H9 (cell line): ENCODE results near the gene PHACTR4. TPM values are rescaled to one million over a fixed set of nuclear protein-coding genes. Genes with fewer than 3 reads are reported as not detected.
A peak's percentile ranks its signal among the peaks of the same experiment; 100 is the strongest.

Experiments
- DNase-seq: peaks from one replicate; pipeline ENCODE4 v3.0.0-alpha.2; 2017
- H2AFZ ChIP-seq: one replicate; pipeline ENCODE4 v1.6.1; 2013; ENCODE audit warnings: mild to moderate bottlenecking, low read length, control low read depth, moderate library complexity
- H2AK5ac ChIP-seq: 2 replicates; pipeline ENCODE4 v1.6.1; 2013; ENCODE audit warnings: low read length, control low read depth, mixed read lengths; ENCODE audit not compliant: insufficient read length
- H2BK120ac ChIP-seq: one replicate; pipeline ENCODE4 v1.6.1; 2013; ENCODE audit warnings: low read depth, mild to moderate bottlenecking, low read length, control low read depth, inconsistent platforms; ENCODE audit not compliant: poor library complexity, severe bottlenecking
- H2BK12ac ChIP-seq: 2 replicates; pipeline ENCODE4 v1.6.1; 2013; ENCODE audit warnings: low read length, control low read depth, mixed read lengths, low read depth; ENCODE audit not compliant: insufficient read length
- H2BK15ac ChIP-seq: 2 replicates; pipeline ENCODE4 v1.6.1; 2013; ENCODE audit warnings: low read depth, low read length, control low read depth
- H2BK20ac ChIP-seq: one replicate; pipeline ENCODE4 v1.6.1; 2013; ENCODE audit warnings: low read depth, mild to moderate bottlenecking, low read length, control low read depth, inconsistent platforms; ENCODE audit not compliant: poor library complexity, severe bottlenecking
- H2BK5ac ChIP-seq: 2 replicates; pipeline ENCODE4 v1.6.1; 2013; ENCODE audit warnings: low read length, control low read depth, mixed read lengths; ENCODE audit not compliant: insufficient read length
- H3K14ac ChIP-seq: 2 replicates; pipeline ENCODE4 v1.6.1; 2013; ENCODE audit warnings: low read length, control low read depth; ENCODE audit not compliant: insufficient read depth
- H3K18ac ChIP-seq: 2 replicates; pipeline ENCODE4 v1.6.1; 2013; ENCODE audit warnings: low read depth, mild to moderate bottlenecking, mixed read lengths, low read length, control low read depth; ENCODE audit not compliant: insufficient read length
- H3K23ac ChIP-seq: 2 replicates; pipeline ENCODE4 v1.6.1; 2013; ENCODE audit warnings: low read length, control low read depth, mixed read lengths, low read depth; ENCODE audit not compliant: insufficient read length
- H3K23me2 ChIP-seq: 2 replicates; pipeline ENCODE4 v1.6.1; 2013; ENCODE audit warnings: low read depth, mild to moderate bottlenecking, mixed read lengths, low read length, control low read depth; ENCODE audit not compliant: insufficient read length, poor library complexity, severe bottlenecking
- H3K27ac ChIP-seq: 2 replicates; pipeline ENCODE4 v1.5.1; 2013; ENCODE audit warnings: low read length, control low read depth, mixed read lengths, low read depth; ENCODE audit not compliant: insufficient read length
- H3K27me3 ChIP-seq: 2 replicates; pipeline ENCODE4 v1.6.1; 2013; ENCODE audit warnings: low read length, control low read depth, inconsistent platforms; ENCODE audit not compliant: insufficient read depth
- H3K4ac ChIP-seq: 2 replicates; pipeline ENCODE4 v1.6.1; 2013; ENCODE audit warnings: low read depth, mild to moderate bottlenecking, control low read depth, inconsistent platforms, low read length, moderate library complexity
- H3K4me1 ChIP-seq: 2 replicates; pipeline ENCODE4 v1.6.1; 2013; ENCODE audit warnings: low read length, control low read depth, inconsistent platforms; ENCODE audit not compliant: insufficient read depth
- H3K4me2 ChIP-seq: 2 replicates; pipeline ENCODE4 v1.6.1; 2013; ENCODE audit warnings: low read length, control low read depth, mixed read lengths; ENCODE audit not compliant: insufficient read length, insufficient read depth
- H3K56ac ChIP-seq: 2 replicates; pipeline ENCODE4 v1.6.1; 2013; ENCODE audit warnings: low read depth, mild to moderate bottlenecking, mixed read lengths, low read length, control low read depth; ENCODE audit not compliant: insufficient read length
- H3K79me1 ChIP-seq: 2 replicates; pipeline ENCODE4 v1.6.1; 2013; ENCODE audit warnings: low read depth, mild to moderate bottlenecking, moderate library complexity, low read length, control low read depth, inconsistent platforms; ENCODE audit not compliant: insufficient read depth, poor library complexity, severe bottlenecking
- H3K79me2 ChIP-seq: 2 replicates; pipeline ENCODE4 v1.6.1; 2013; ENCODE audit warnings: low read length, control low read depth, inconsistent platforms; ENCODE audit not compliant: insufficient read depth
- H3K9ac ChIP-seq: 2 replicates; pipeline ENCODE4 v1.6.1; 2013; ENCODE audit warnings: low read length, control low read depth, mixed read lengths; ENCODE audit not compliant: insufficient read length; ENCODE audit errors: extremely low read depth
- H3K9me3 ChIP-seq: one replicate; pipeline ENCODE4 v1.6.1; 2013; ENCODE audit warnings: low read depth, low read length, inconsistent platforms; ENCODE audit not compliant: control insufficient read depth
- H3T11ph ChIP-seq: one replicate; pipeline ENCODE4 v1.6.1; 2013; ENCODE audit warnings: mild to moderate bottlenecking, low read length, control low read depth, inconsistent platforms
- H4K20me1 ChIP-seq: one replicate; pipeline ENCODE4 v1.6.1; 2013; ENCODE audit not compliant: control insufficient read depth, insufficient read length, insufficient read depth
- H4K5ac ChIP-seq: 2 replicates; pipeline ENCODE4 v1.6.1; 2013; ENCODE audit warnings: low read depth, mild to moderate bottlenecking, mixed read lengths, low read length, control low read depth; ENCODE audit not compliant: insufficient read length
- H4K8ac ChIP-seq: replicated peaks from 2 replicates; pipeline ENCODE4 v1.6.1; 2013; ENCODE audit warnings: low read length, control low read depth, mixed read lengths, low read depth; ENCODE audit not compliant: insufficient read length
- H4K91ac ChIP-seq: 2 replicates; pipeline ENCODE4 v1.6.1; 2013; ENCODE audit warnings: low read depth, mild to moderate bottlenecking, moderate library complexity, mixed read lengths, low read length, control low read depth; ENCODE audit not compliant: insufficient read length
- H3K27ac Mint-ChIP-seq, 3 experiments: 2 replicates in 2 of 3; 3 replicates in 1 of 3; pipeline ENCODE4 v1.8.0; 2020 to 2021; ENCODE audit warnings: mixed read lengths in 3 of 3, mild to moderate bottlenecking in 1 of 3, moderate library complexity in 1 of 3
- H3K27me3 Mint-ChIP-seq: 2 replicates; pipeline ENCODE4 v1.8.0; 2021; ENCODE audit warnings: low read depth, mild to moderate bottlenecking, moderate library complexity, mixed read lengths
- H3K36me3 Mint-ChIP-seq, 3 experiments: 2 replicates in 2 of 3; 3 replicates in 1 of 3; pipeline ENCODE4 v1.8.0; 2020 to 2021; ENCODE audit warnings: low read depth in 3 of 3, mixed read lengths in 3 of 3; ENCODE audit not compliant: insufficient read depth in 1 of 3
- H3K4me1 Mint-ChIP-seq, 2 experiments: 2 replicates each; pipeline ENCODE4 v1.8.0; 2020; ENCODE audit warnings: mixed read lengths in 2 of 2
- H3K4me3 Mint-ChIP-seq, 2 experiments: 2 replicates in 1 of 2; 3 replicates in 1 of 2; pipeline ENCODE4 v1.8.0; 2020 to 2021; ENCODE audit warnings: mild to moderate bottlenecking in 2 of 2, mixed read lengths in 2 of 2, moderate library complexity in 1 of 2
- H3K9me3 Mint-ChIP-seq, 2 experiments: 2 replicates in 1 of 2; 3 replicates in 1 of 2; pipeline ENCODE4 v1.8.0; 2020; ENCODE audit warnings: mild to moderate bottlenecking in 2 of 2, mixed read lengths in 2 of 2, moderate library complexity in 1 of 2
- WGBS: extraction: QIAGEN DNeasy Blood & Tissue Kit; methylation state at CpG from one replicate; pipeline ENCODE4 v1.1.7; 2013; ENCODE audit warnings: missing lambda C conversion rate, low lambda C conversion rate, mixed read lengths; ENCODE audit not compliant: insufficient read length; ENCODE audit errors: extremely low coverage; 5-methylcytosine and 5-hydroxymethylcytosine counted together
- total RNA-seq: library from RNA; stranded (reverse); gene quantifications from 2 replicates; pipeline ENCODE4 v1.2.1, GENCODE V29; 2021
- TF ChIP-seq, protein P1 (sequence below): fragments of 200-600 bp; sonication (generic); conservative IDR thresholded peaks from 3 replicates; pipeline ENCODE4 v1.8.0; 2021; ENCODE audit warnings: antibody characterized with exemption, mild to moderate bottlenecking

PHACTR4 gene
- total RNA-seq, 1 experiment from 2014 or later: 54.0 TPM

DNA sequence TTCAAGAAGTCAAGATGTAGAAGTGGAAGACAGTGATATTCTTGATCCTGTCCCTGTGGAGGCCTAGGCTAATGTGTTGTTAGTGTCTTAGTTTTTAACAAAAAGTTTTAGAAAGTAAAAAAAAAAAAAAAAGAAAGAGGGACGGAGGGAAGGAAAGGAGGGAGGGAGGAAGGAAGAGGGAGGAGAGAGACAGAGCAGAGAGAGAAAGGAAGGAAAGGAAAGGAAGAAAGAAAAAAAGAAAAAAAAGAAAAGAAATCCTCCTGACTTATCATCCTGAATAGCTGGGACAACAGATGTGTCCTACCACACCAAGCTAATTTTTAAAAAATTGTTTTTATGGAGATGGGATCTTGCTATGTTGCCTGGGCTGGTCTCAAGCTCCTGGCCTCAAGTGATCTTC is 24.6 kb downstream of the PHACTR4 start:
- no peak overlapping the region for H2BK120ac ChIP-seq
- no peak overlapping the region for H3T11ph ChIP-seq
- peaks cover 8% of the 10 kb centered on the region for H3K79me1 ChIP-seq
- no peak overlapping the region for H3K23ac ChIP-seq
- H4K5ac ChIP-seq: no peak overlapping the region
- H3K27me3 ChIP-seq: no peaks in the 10 kb centered on the region
- H3K23me2 ChIP-seq: no peaks in the 10 kb centered on the region
- no peak overlapping the region for H3K4me2 ChIP-seq
- no peak for DNase-seq
- H4K8ac ChIP-seq: no peak overlapping the region
- H2BK12ac ChIP-seq: no peak overlapping the region
- no peaks in the 10 kb centered on the region for H3K27me3 Mint-ChIP-seq
- H2BK5ac ChIP-seq: no peak overlapping the region
- peaks cover 0 to 21% (median 20%) of the 10 kb centered on the region in 3 experiments; a peak in 5 of 7 replicates for H3K36me3 Mint-ChIP-seq
- H3K4me3 Mint-ChIP-seq: no peak overlapping the region
- H3K27ac Mint-ChIP-seq: peak overlapping the region in 1 of 3 experiments; percentile 21; a peak in 1 of 7 replicates
- no peak overlapping the region for H3K56ac ChIP-seq
- H4K20me1 ChIP-seq: no peaks in the 10 kb centered on the region
- H3K9ac ChIP-seq: no peak overlapping the region
- H3K14ac ChIP-seq: no peak overlapping the region
- no peaks in the 10 kb centered on the region for H3K9me3 ChIP-seq
- H2AFZ ChIP-seq: no peak overlapping the region
- no peak overlapping the region for H4K91ac ChIP-seq
- peaks cover 5% of the 10 kb centered on the region; the same call in 1 of the 2 replicates for H3K79me2 ChIP-seq
- H3K9me3 Mint-ChIP-seq: no peaks in the 10 kb centered on the region
- H3K4me1 Mint-ChIP-seq: no peaks in the 10 kb centered on the region
- no peak overlapping the region for H2BK20ac ChIP-seq
- H2AK5ac ChIP-seq: no peak overlapping the region
- no peaks in the 10 kb centered on the region for H3K4me1 ChIP-seq
- H3K4ac ChIP-seq: no peak overlapping the region
- WGBS: 78% methylated on average over 1 of the region's 1 CpG
- no peak overlapping the region for H2BK15ac ChIP-seq
- H3K18ac ChIP-seq: no peak overlapping the region
- H3K27ac ChIP-seq: no peak overlapping the region
- TF ChIP-seq, protein P1, sequence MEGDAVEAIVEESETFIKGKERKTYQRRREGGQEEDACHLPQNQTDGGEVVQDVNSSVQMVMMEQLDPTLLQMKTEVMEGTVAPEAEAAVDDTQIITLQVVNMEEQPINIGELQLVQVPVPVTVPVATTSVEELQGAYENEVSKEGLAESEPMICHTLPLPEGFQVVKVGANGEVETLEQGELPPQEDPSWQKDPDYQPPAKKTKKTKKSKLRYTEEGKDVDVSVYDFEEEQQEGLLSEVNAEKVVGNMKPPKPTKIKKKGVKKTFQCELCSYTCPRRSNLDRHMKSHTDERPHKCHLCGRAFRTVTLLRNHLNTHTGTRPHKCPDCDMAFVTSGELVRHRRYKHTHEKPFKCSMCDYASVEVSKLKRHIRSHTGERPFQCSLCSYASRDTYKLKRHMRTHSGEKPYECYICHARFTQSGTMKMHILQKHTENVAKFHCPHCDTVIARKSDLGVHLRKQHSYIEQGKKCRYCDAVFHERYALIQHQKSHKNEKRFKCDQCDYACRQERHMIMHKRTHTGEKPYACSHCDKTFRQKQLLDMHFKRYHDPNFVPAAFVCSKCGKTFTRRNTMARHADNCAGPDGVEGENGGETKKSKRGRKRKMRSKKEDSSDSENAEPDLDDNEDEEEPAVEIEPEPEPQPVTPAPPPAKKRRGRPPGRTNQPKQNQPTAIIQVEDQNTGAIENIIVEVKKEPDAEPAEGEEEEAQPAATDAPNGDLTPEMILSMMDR: no peak
